ENCODE results near the gene ISCA1. TPM values are rescaled to one million over a fixed set of nuclear protein-coding genes. Genes with fewer than 3 reads are reported as not detected.

The ISCA1 gene
- total and polyA plus RNA-seq, 10 of the 15 experiments (the other 5 are each of a cell fraction or from before 2014, with no cell fraction given), result 8.9 to 36.0 (median 24.2) TPM

- TF ChIP-seq CREB1 (IDR thresholded peaks at IDR 0.05; ENCODE audit: low read depth) (peak; percentile 72), ESRRA (IDR thresholded peaks at IDR 0.05; ENCODE audit: low read length) (no peak)
Measured at GRCh38 chr9:86287013-86287412, 4.7 kb upstream of the ISCA1 start (continued).

GRCh38 chr9:86286278-86286677 is 3.9 kb upstream of the ISCA1 start:
- BruUV-seq (replicated peaks), result no TSS peak
- Histone ChIP-seq H3K27me3 (replicated peaks in 1 of 2; ENCODE audit: control insufficient read depth in 2 of 2, insufficient read depth in 2 of 2, low read length in 1 of 2) (no peaks in the 10 kb centered on the region), H3K4me1 (ENCODE audit: control insufficient read depth, insufficient read depth, low read length) (peaks cover 5% of the 10 kb centered on the region; the same call in 1 of the 2 replicates), H3K27ac (ENCODE audit: control insufficient read depth, insufficient read depth) (no peak overlapping the region), H3K79me2 (ENCODE audit: control insufficient read depth, insufficient read depth, low read length) (peaks cover 6% of the 10 kb centered on the region), H3K4me3 (no peak overlapping the region), H3K36me3 (ENCODE audit: control insufficient read depth in 2 of 2, insufficient read depth in 2 of 2, low read length in 1 of 2) (peaks cover 0 to 14% of the 10 kb centered on the region in 2 experiments; a peak in 3 of 4 replicates), H3K4me2 (ENCODE audit: control insufficient read depth, insufficient read depth) (no peak overlapping the region), H3K9ac (ENCODE audit: control insufficient read depth, insufficient read depth, low read length) (no peak overlapping the region), H4K20me1 (ENCODE audit: control insufficient read depth, insufficient read depth) (no peaks in the 10 kb centered on the region; the same call in 1 of the 2 replicates), H2AFZ (ENCODE audit: control insufficient read depth, low read depth, low read length) (no peak overlapping the region), H3K9me3 (replicated peaks; ENCODE audit: control insufficient read depth, insufficient read depth, low read length) (no peaks in the 10 kb centered on the region)
- 64% methylated on average over 3 of the region's 3 CpGs for WGBS (ENCODE audit: insufficient coverage, insufficient replicate concordance, low lambda C conversion rate, missing lambda C conversion rate)
- ATAC-seq (no peak), FAIRE-seq (no peak), DNase-seq (ENCODE audit: low read depth, low spot score) (no peak)
- ChIA-PET SMC1A (ENCODE audit: uncharacterized antibody, unreplicated experiment) (interaction anchor here (0.8 kb wide), 1 partner anchor 8 kb away, joined by 3 read pairs; no protein-coding TSS in a partner anchor), POLR2A (no interaction called here), RAD21 (ENCODE audit: unreplicated experiment) (no interaction called here), CTCF (no interaction called here)
- intact Hi-C loops (cut with micrococcal nuclease; ENCODE audit: unreplicated experiment), result no loop called here
- in situ Hi-C loops (cut with MboI), result loop anchor here (25.0 kb wide), 1 partner anchor 474 kb away; no protein-coding TSS in a partner anchor
- TF ChIP-seq E2F8 (IDR thresholded peaks at IDR 0.05; ENCODE audit: low read depth, partially characterized antibody) (no peak), ESRRA (IDR thresholded peaks at IDR 0.05; ENCODE audit: low read length) (no peak), BMI1 (IDR thresholded peaks at IDR 0.05; ENCODE audit: borderline replicate concordance) (no peak), USF1 (IDR thresholded peaks at IDR 0.05; ENCODE audit: borderline replicate concordance, extremely low read length, insufficient read depth, low read depth, low read length) (no peak), KAT2A (conservative IDR thresholded peaks at IDR 0.05; ENCODE audit: control insufficient read depth, low read depth, low read length) (no peak), NKRF (conservative IDR thresholded peaks at IDR 0.05) (no peak), ELK1 (IDR thresholded peaks at IDR 0.05; ENCODE audit: low read depth, low read length) (no peak), MEF2A (IDR thresholded peaks at IDR 0.05; ENCODE audit: insufficient read depth, low read depth, low read length) (no peak), CEBPZ (IDR thresholded peaks at IDR 0.05; ENCODE audit: low read depth, low read length) (no peak), RAD51 (IDR thresholded peaks at IDR 0.05) (no peak)

All from GM12878 (cell line).